GM18508 (cell line): ENCODE measurements around the gene MBOAT1.

Experiments
- ATAC-seq: cut with Tn5 transposase; IDR thresholded peaks from one replicate; pipeline ENCODE4 v1.9.1; 2021; ENCODE audit warnings: moderate number of reproducible peaks; ENCODE audit not compliant: insufficient read depth, unreplicated experiment

The MBOAT1 gene

GRCh38 chr6:20112241-20112640, 100.0 kb downstream of the MBOAT1 start:
- ATAC-seq: no peak

- no peak for ATAC-seq
Observed at GRCh38 chr6:20110478-20110877, 101.8 kb downstream of the MBOAT1 start.

GRCh38 chr6:20109526-20109925, 102.7 kb downstream of the MBOAT1 start:
- no peak for ATAC-seq

- no peak for ATAC-seq
Observed at GRCh38 chr6:20105838-20106237, 106.4 kb downstream of the MBOAT1 start.

- no peak for ATAC-seq
Observed at GRCh38 chr6:20104696-20105095, 107.6 kb downstream of the MBOAT1 start.

GRCh38 chr6:20102397-20103073, 109.7 kb downstream of the MBOAT1 start:
- no peak for ATAC-seq

GRCh38 chr6:20099156-20099555, 113.1 kb downstream of the MBOAT1 start:
- no peak for ATAC-seq

- ATAC-seq: no peak
Observed at GRCh38 chr6:20098267-20098876, 113.9 kb downstream of the MBOAT1 start.

GRCh38 chr6:20096536-20096935, 115.7 kb downstream of the MBOAT1 start:
- ATAC-seq: no peak

GRCh38 chr6:20095436-20095835, 116.8 kb downstream of the MBOAT1 start:
- no peak for ATAC-seq

- no peak for ATAC-seq
Observed at GRCh38 chr6:20092071-20092566, 120.2 kb downstream of the MBOAT1 start.

- ATAC-seq: no peak
Observed at GRCh38 chr6:20086992-20087391, 125.3 kb downstream of the MBOAT1 start.

GRCh38 chr6:20085817-20086216, 126.5 kb downstream of the MBOAT1 start:
- ATAC-seq: no peak

GRCh38 chr6:20084411-20084810, 127.9 kb downstream of the MBOAT1 start:
- ATAC-seq: no peak

- ATAC-seq: no peak
Observed at GRCh38 chr6:20071998-20072397, 140.3 kb downstream of the MBOAT1 start.

- no peak for ATAC-seq
Observed at GRCh38 chr6:20070047-20070446, 142.2 kb downstream of the MBOAT1 start.

GRCh38 chr6:20069021-20069522, 143.2 kb downstream of the MBOAT1 start:
- ATAC-seq: no peak

GRCh38 chr6:20068421-20068988, 143.8 kb downstream of the MBOAT1 start:
- no peak for ATAC-seq

- ATAC-seq: no peak
Observed at GRCh38 chr6:20061952-20062351, 150.3 kb downstream of the MBOAT1 start.

GRCh38 chr6:20060252-20060651, 152.0 kb downstream of the MBOAT1 start:
- no peak for ATAC-seq

GRCh38 chr6:20058912-20059311, 153.4 kb downstream of the MBOAT1 start:
- no peak for ATAC-seq
